Measurements from ENCODE around the gene CORO1C. TPM values are rescaled to one million over a fixed set of nuclear protein-coding genes. Genes with fewer than 3 reads are reported as not detected.
A peak's percentile ranks its signal among the peaks of the same experiment; 100 is the strongest.

Gene CORO1C
- total and polyA plus RNA-seq, 2 experiments from 2014 or later, result 170 to 403 TPM

GRCh38 chr12:108614041-108614440 is 117.3 kb downstream of the CORO1C start:
- H3K27me3 ChIP-seq (replicated peaks; ENCODE audit: insufficient read depth), result no peaks in the 10 kb centered on the region
- H2AFZ ChIP-seq, result no peak overlapping the region
- H3K9me3 ChIP-seq (ENCODE audit: low read depth), result no peaks in the 10 kb centered on the region
- no peak overlapping the region for H3K4me2 ChIP-seq (ENCODE audit: unreplicated experiment)
- H3K27ac ChIP-seq, result no peak overlapping the region
- H3K9me2 ChIP-seq (ENCODE audit: insufficient read depth), result no peaks in the 10 kb centered on the region
- TF ChIP-seq EZH2 (IDR thresholded peaks at IDR 0.05; ENCODE audit: insufficient read depth, poor library complexity, severe bottlenecking) (no peak), EZH2phosphoT487 (IDR thresholded peaks at IDR 0.05; ENCODE audit: insufficient read depth, low read depth) (no peak)
- H3K9ac ChIP-seq, result no peak overlapping the region
- in situ Hi-C loops (cut with MboI), result no loop called here
- H4K20me1 ChIP-seq (ENCODE audit: insufficient read depth), result no peaks in the 10 kb centered on the region
- H3K36me3 ChIP-seq (ENCODE audit: low read depth), result no peaks in the 10 kb centered on the region
- no peaks in the 10 kb centered on the region for H3K79me2 ChIP-seq (ENCODE audit: insufficient read depth)
- H3K4me3 ChIP-seq, result no peak overlapping the region
- peaks cover 33% of the 10 kb centered on the region for H3F3A ChIP-seq (ENCODE audit: insufficient read depth)
- H3K4me1 ChIP-seq (ENCODE audit: insufficient read depth), result peaks cover 38% of the 10 kb centered on the region
- 87 to 92% methylated on average over 4 of the region's 4 CpGs for whole genome bisulfite sequencing, 2 experiments (ENCODE audit: low coverage in 1 of 2, low lambda C conversion rate in 2 of 2, missing lambda C conversion rate in 2 of 2)
- no peak for DNase-seq

- Histone ChIP-seq H4K20me1 (ENCODE audit: insufficient read depth) (no peaks in the 10 kb centered on the region), H3K9me3 (ENCODE audit: low read depth) (no peaks in the 10 kb centered on the region), H2AFZ (no peak overlapping the region), H3K27ac (no peak overlapping the region), H3K4me2 (ENCODE audit: unreplicated experiment) (no peak overlapping the region), H3K79me2 (ENCODE audit: insufficient read depth) (no peaks in the 10 kb centered on the region), H3K36me3 (ENCODE audit: low read depth) (no peaks in the 10 kb centered on the region), H3K4me3 (no peak overlapping the region), H3K9me2 (ENCODE audit: insufficient read depth) (no peaks in the 10 kb centered on the region), H3K4me1 (ENCODE audit: insufficient read depth) (peaks cover 39% of the 10 kb centered on the region), H3K9ac (no peak overlapping the region), H3K27me3 (replicated peaks; ENCODE audit: insufficient read depth) (no peaks in the 10 kb centered on the region), H3F3A (ENCODE audit: insufficient read depth) (peaks cover 32% of the 10 kb centered on the region)
- 64 to 65% methylated on average over 9 of the region's 9 CpGs for WGBS, 2 experiments (ENCODE audit: low coverage in 1 of 2, low lambda C conversion rate in 2 of 2, missing lambda C conversion rate in 2 of 2)
- in situ Hi-C loops (cut with MboI), result no loop called here
- DNase-seq, result no peak
- TF ChIP-seq EZH2 (IDR thresholded peaks at IDR 0.05; ENCODE audit: insufficient read depth, poor library complexity, severe bottlenecking), result no peak
- no peak for TF ChIP-seq EZH2phosphoT487 (IDR thresholded peaks at IDR 0.05; ENCODE audit: insufficient read depth, low read depth)
These were observed 117.8 kb downstream of the CORO1C start for GRCh38 chr12:108613548-108613947.

GRCh38 chr12:108612788-108613282 is 118.5 kb downstream of the CORO1C start:
- Histone ChIP-seq H4K20me1 (ENCODE audit: insufficient read depth) (no peaks in the 10 kb centered on the region), H3K9me2 (ENCODE audit: insufficient read depth) (no peaks in the 10 kb centered on the region), H2AFZ (no peak overlapping the region), H3F3A (ENCODE audit: insufficient read depth) (peaks cover 31% of the 10 kb centered on the region), H3K4me3 (no peak overlapping the region), H3K4me1 (ENCODE audit: insufficient read depth) (peaks cover 38% of the 10 kb centered on the region), H3K36me3 (ENCODE audit: low read depth) (no peaks in the 10 kb centered on the region), H3K27ac (peak overlapping the region; percentile 78), H3K27me3 (replicated peaks; ENCODE audit: insufficient read depth) (no peaks in the 10 kb centered on the region), H3K9me3 (ENCODE audit: low read depth) (no peaks in the 10 kb centered on the region), H3K9ac (no peak overlapping the region), H3K4me2 (ENCODE audit: unreplicated experiment) (no peak overlapping the region), H3K79me2 (ENCODE audit: insufficient read depth) (no peaks in the 10 kb centered on the region)
- in situ Hi-C loops (cut with MboI), result no loop called here
- TF ChIP-seq EZH2phosphoT487 (IDR thresholded peaks at IDR 0.05; ENCODE audit: insufficient read depth, low read depth) (no peak), EZH2 (IDR thresholded peaks at IDR 0.05; ENCODE audit: insufficient read depth, poor library complexity, severe bottlenecking) (no peak)
- 79 to 81% methylated on average over 8 of the region's 8 CpGs for WGBS, 2 experiments (ENCODE audit: low coverage in 1 of 2, low lambda C conversion rate in 2 of 2, missing lambda C conversion rate in 2 of 2)
- no peak for DNase-seq

- H2AFZ ChIP-seq, result peak overlapping the region; percentile 11; the same call in 1 of the 2 replicates
- 48 to 55% methylated on average over 5 of the region's 5 CpGs for WGBS, 2 experiments (ENCODE audit: low coverage in 1 of 2, low lambda C conversion rate in 2 of 2, missing lambda C conversion rate in 2 of 2)
- peak overlapping the region; percentile 11 for H3K4me2 ChIP-seq (ENCODE audit: unreplicated experiment)
These were observed 119.4 kb downstream of the CORO1C start for GRCh38 chr12:108611884-108612415.

More at GRCh38 chr12:108611884-108612415, 119.4 kb downstream of the CORO1C start:
- Histone ChIP-seq H3K9me3 (ENCODE audit: low read depth) (no peaks in the 10 kb centered on the region), H3K9me2 (ENCODE audit: insufficient read depth) (no peaks in the 10 kb centered on the region), H3K4me3 (no peak overlapping the region), H3K27me3 (replicated peaks; ENCODE audit: insufficient read depth) (no peaks in the 10 kb centered on the region), H3F3A (ENCODE audit: insufficient read depth) (peaks cover 27% of the 10 kb centered on the region), H3K27ac (peak overlapping the region; percentile 78), H3K4me1 (ENCODE audit: insufficient read depth) (peaks cover 32% of the 10 kb centered on the region), H3K36me3 (ENCODE audit: low read depth) (no peaks in the 10 kb centered on the region), H3K79me2 (ENCODE audit: insufficient read depth) (no peaks in the 10 kb centered on the region), H4K20me1 (ENCODE audit: insufficient read depth) (no peaks in the 10 kb centered on the region), H3K9ac (peak overlapping the region; percentile 22; the same call in 1 of the 2 replicates)
- in situ Hi-C loops (cut with MboI), result no loop called here
- peak; percentile 94 for DNase-seq
- TF ChIP-seq EZH2 (IDR thresholded peaks at IDR 0.05; ENCODE audit: insufficient read depth, poor library complexity, severe bottlenecking) (no peak), EZH2phosphoT487 (IDR thresholded peaks at IDR 0.05; ENCODE audit: insufficient read depth, low read depth) (no peak)
